IPS-15b (cell line): ENCODE data around the gene TNFAIP2.
A peak's percentile ranks its signal among the peaks of the same experiment; 100 is the strongest.
"Not testable (repeated sequence)": the region's sequence is repeated elsewhere in the genome, so short reads cannot be mapped to it uniquely, and the experiment has no call there.

Experiments
- H3K27me3 ChIP-seq: one replicate; pipeline ENCODE4 v1.6.1; 2013; ENCODE audit warnings: low read length; ENCODE audit not compliant: control insufficient read depth, insufficient read depth
- H3K36me3 ChIP-seq: one replicate; pipeline ENCODE4 v1.6.1; 2013; ENCODE audit warnings: low read length; ENCODE audit not compliant: control insufficient read depth, insufficient read depth
- H3K4me1 ChIP-seq: one replicate; pipeline ENCODE4 v1.6.1; 2013; ENCODE audit warnings: mild to moderate bottlenecking, low read length; ENCODE audit not compliant: control insufficient read depth, insufficient read depth
- H3K4me3 ChIP-seq: one replicate; pipeline ENCODE4 v1.5.1; 2013; ENCODE audit warnings: low read depth, low read length
- H3K9ac ChIP-seq: one replicate; pipeline ENCODE4 v1.6.1; 2013; ENCODE audit warnings: low read depth, mild to moderate bottlenecking, low read length
- H3K9me3 ChIP-seq: one replicate; pipeline ENCODE4 v1.6.1; 2013; ENCODE audit warnings: mild to moderate bottlenecking, low read length; ENCODE audit not compliant: control insufficient read depth, insufficient read depth

Gene TNFAIP2

GRCh38 chr14:103113303-103113702 lies 10.0 kb upstream of the TNFAIP2 start:
- Histone ChIP-seq H3K4me3 (no peak overlapping the region), H3K4me1 (peaks cover 5% of the 10 kb centered on the region), H3K36me3 (no peaks in the 10 kb centered on the region), H3K9ac (no peak overlapping the region), H3K9me3 (no peaks in the 10 kb centered on the region), H3K27me3 (no peaks in the 10 kb centered on the region)

GRCh38 chr14:103113774-103114173 lies 9.5 kb upstream of the TNFAIP2 start:
- H3K9ac ChIP-seq: no peak overlapping the region
- no peaks in the 10 kb centered on the region for H3K36me3 ChIP-seq
- H3K9me3 ChIP-seq: no peaks in the 10 kb centered on the region
- peaks cover 2% of the 10 kb centered on the region for H3K4me1 ChIP-seq
- H3K27me3 ChIP-seq: no peaks in the 10 kb centered on the region
- no peak overlapping the region for H3K4me3 ChIP-seq

- not testable (repeated sequence) for H3K27me3 ChIP-seq, H3K36me3 ChIP-seq, H3K9me3 ChIP-seq, H3K9ac ChIP-seq, H3K4me3 ChIP-seq, H3K4me1 ChIP-seq
Observed at GRCh38 chr14:103115086-103115679, 8.1 kb upstream of the TNFAIP2 start.

- no peaks in the 10 kb centered on the region for H3K36me3 ChIP-seq
- H3K4me3 ChIP-seq: no peak overlapping the region
- H3K4me1 ChIP-seq: no peaks in the 10 kb centered on the region
- no peaks in the 10 kb centered on the region for H3K9me3 ChIP-seq
- no peak overlapping the region for H3K9ac ChIP-seq
- H3K27me3 ChIP-seq: peaks cover 2% of the 10 kb centered on the region
Observed at GRCh38 chr14:103115845-103116572, 7.3 kb upstream of the TNFAIP2 start.

GRCh38 chr14:103116636-103117035 lies 6.6 kb upstream of the TNFAIP2 start:
- Histone ChIP-seq H3K36me3 (no peaks in the 10 kb centered on the region), H3K9ac (no peak overlapping the region), H3K9me3 (no peaks in the 10 kb centered on the region), H3K4me3 (no peak overlapping the region), H3K27me3 (peaks cover 2% of the 10 kb centered on the region), H3K4me1 (no peaks in the 10 kb centered on the region)

GRCh38 chr14:103117499-103117898 lies 5.8 kb upstream of the TNFAIP2 start:
- H3K27me3 ChIP-seq, H3K4me3 ChIP-seq, H3K4me1 ChIP-seq, H3K36me3 ChIP-seq, H3K9me3 ChIP-seq, H3K9ac ChIP-seq: not testable (repeated sequence)

- H3K9ac ChIP-seq: no peak overlapping the region
- H3K4me1 ChIP-seq: peaks cover 3% of the 10 kb centered on the region
- H3K27me3 ChIP-seq: peaks cover 2% of the 10 kb centered on the region
- H3K9me3 ChIP-seq: no peaks in the 10 kb centered on the region
- H3K36me3 ChIP-seq: no peaks in the 10 kb centered on the region
- H3K4me3 ChIP-seq: no peak overlapping the region
Observed at GRCh38 chr14:103118018-103118662, 5.1 kb upstream of the TNFAIP2 start.

GRCh38 chr14:103118663-103119404 lies 4.4 kb upstream of the TNFAIP2 start:
- Histone ChIP-seq H3K36me3 (no peaks in the 10 kb centered on the region), H3K9ac (no peak overlapping the region), H3K27me3 (peaks cover 2% of the 10 kb centered on the region), H3K4me3 (no peak overlapping the region), H3K9me3 (no peaks in the 10 kb centered on the region), H3K4me1 (peaks cover 3% of the 10 kb centered on the region)

- H3K9ac ChIP-seq, H3K27me3 ChIP-seq, H3K36me3 ChIP-seq, H3K4me1 ChIP-seq, H3K9me3 ChIP-seq, H3K4me3 ChIP-seq: not testable (repeated sequence)
Observed at GRCh38 chr14:103119527-103119926, 3.7 kb upstream of the TNFAIP2 start.

- H3K9ac ChIP-seq: no peak overlapping the region
- no peaks in the 10 kb centered on the region for H3K36me3 ChIP-seq
- H3K9me3 ChIP-seq: no peaks in the 10 kb centered on the region
- H3K4me3 ChIP-seq: no peak overlapping the region
- peaks cover 16% of the 10 kb centered on the region for H3K27me3 ChIP-seq
- H3K4me1 ChIP-seq: peaks cover 3% of the 10 kb centered on the region
Observed at GRCh38 chr14:103121121-103121845, 2.0 kb upstream of the TNFAIP2 start.

- Histone ChIP-seq H3K27me3 (peaks cover 18% of the 10 kb centered on the region), H3K4me3 (peak overlapping the region; percentile 46), H3K9me3 (no peaks in the 10 kb centered on the region), H3K4me1 (peaks cover 3% of the 10 kb centered on the region), H3K9ac (no peak overlapping the region), H3K36me3 (no peaks in the 10 kb centered on the region)
Observed at GRCh38 chr14:103121846-103122584, 1.2 kb upstream of the TNFAIP2 start.
